ENCODE data around the gene SAMD11. TPM values are rescaled to one million over a fixed set of nuclear protein-coding genes. Genes with fewer than 3 reads are reported as not detected.

The SAMD11 gene
- total and polyA plus RNA-seq, 2 of the 13 experiments (the other 11 are each of a cell fraction or from before 2014, with no cell fraction given): 0.11 TPM; not detected in 1

DNA sequence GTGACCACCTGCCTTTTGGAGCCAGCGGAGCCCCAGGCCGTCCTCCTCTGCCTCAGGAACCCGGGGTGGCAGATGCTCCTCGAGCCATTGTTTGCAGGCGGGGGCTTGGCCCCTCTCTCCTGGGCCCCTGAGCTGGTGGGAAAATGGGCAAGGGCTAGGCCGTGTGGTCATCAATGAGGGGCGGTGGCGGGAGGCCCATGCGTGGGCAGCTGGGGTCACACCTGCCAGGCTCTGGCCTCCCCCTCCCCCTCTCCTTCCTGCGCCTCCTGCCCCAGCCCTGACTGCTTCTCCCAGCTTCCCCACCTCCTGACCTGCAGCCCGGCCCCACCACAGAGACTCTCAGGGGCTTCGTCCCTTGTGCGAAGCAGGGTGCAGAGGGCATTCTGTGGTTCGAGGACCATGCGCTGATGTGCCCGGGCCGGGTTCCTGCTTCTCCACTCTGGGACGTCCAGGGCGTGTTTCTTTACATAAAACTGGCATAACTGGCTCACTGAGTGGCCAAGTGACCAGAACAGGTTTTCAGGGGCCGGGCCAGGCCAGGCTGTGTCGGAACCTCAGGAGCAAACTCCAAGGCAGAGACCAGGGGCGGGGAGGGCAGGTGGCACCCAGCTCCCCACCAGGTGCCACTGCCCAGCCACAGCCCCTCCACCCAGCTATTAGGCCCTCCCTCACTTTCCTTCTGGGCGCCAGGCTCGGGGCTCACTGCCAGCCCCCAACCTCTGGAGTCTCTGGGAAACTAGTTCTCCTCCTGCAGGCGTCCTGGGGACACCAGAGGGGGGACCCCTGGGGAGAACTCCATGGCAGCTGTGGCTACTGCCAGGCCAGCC lies 9.3 kb downstream of the SAMD11 start:
- DNase-seq (ENCODE audit: low spot score): no peak
- no peaks in the 10 kb centered on the region for H3K36me3 ChIP-seq (replicated peaks in 1 of 2; ENCODE audit: control insufficient read depth in 1 of 2, insufficient read depth in 2 of 2, low read length in 2 of 2)
- no peak for ATAC-seq
- no peaks in the 10 kb centered on the region for H3K4me1 ChIP-seq (ENCODE audit: insufficient read depth, low read length)
- H3K4me3 ChIP-seq (replicated peaks in 1 of 3; ENCODE audit: insufficient read depth in 1 of 3, low read depth in 2 of 3, low read length in 3 of 3): no peak overlapping the region
- no peak overlapping the region for H2AFZ ChIP-seq (ENCODE audit: low read length)
- no peaks in the 10 kb centered on the region for H3K79me2 ChIP-seq (ENCODE audit: insufficient read depth, low read length)
- H3K27ac ChIP-seq (ENCODE audit: extremely low read length, insufficient read depth, low read length): no peak overlapping the region
- FAIRE-seq: no peak
- intact Hi-C loops (cut with micrococcal nuclease; ENCODE audit: unreplicated experiment): no loop called here
- no peak overlapping the region for H3K4me2 ChIP-seq (ENCODE audit: low read depth, low read length)
- H3K9ac ChIP-seq (ENCODE audit: insufficient read depth, low read depth, low read length): no peak overlapping the region
- 3% methylated on average over 10 of the region's 25 CpGs for WGBS (ENCODE audit: low lambda C conversion rate)
- TF ChIP-seq CEBPG (CRISPR knock-in tag; IDR thresholded peaks at IDR 0.05): no peak
- TF ChIP-seq, protein P1, sequence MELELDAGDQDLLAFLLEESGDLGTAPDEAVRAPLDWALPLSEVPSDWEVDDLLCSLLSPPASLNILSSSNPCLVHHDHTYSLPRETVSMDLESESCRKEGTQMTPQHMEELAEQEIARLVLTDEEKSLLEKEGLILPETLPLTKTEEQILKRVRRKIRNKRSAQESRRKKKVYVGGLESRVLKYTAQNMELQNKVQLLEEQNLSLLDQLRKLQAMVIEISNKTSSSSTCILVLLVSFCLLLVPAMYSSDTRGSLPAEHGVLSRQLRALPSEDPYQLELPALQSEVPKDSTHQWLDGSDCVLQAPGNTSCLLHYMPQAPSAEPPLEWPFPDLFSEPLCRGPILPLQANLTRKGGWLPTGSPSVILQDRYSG (CRISPR knock-in tag; IDR thresholded peaks at IDR 0.05): no peak
- TF ChIP-seq SRSF4 (IDR thresholded peaks at IDR 0.05; ENCODE audit: low read depth, low read length, poor library complexity, severe bottlenecking): no peak
- no peak for TF ChIP-seq ZSCAN31 (CRISPR knock-in tag; IDR thresholded peaks at IDR 0.05; ENCODE audit: low read depth)
- TF ChIP-seq, protein P2, sequence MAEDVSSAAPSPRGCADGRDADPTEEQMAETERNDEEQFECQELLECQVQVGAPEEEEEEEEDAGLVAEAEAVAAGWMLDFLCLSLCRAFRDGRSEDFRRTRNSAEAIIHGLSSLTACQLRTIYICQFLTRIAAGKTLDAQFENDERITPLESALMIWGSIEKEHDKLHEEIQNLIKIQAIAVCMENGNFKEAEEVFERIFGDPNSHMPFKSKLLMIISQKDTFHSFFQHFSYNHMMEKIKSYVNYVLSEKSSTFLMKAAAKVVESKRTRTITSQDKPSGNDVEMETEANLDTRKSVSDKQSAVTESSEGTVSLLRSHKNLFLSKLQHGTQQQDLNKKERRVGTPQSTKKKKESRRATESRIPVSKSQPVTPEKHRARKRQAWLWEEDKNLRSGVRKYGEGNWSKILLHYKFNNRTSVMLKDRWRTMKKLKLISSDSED (CRISPR knock-in tag; IDR thresholded peaks at IDR 0.05): no peak
- TF ChIP-seq, protein P3, sequence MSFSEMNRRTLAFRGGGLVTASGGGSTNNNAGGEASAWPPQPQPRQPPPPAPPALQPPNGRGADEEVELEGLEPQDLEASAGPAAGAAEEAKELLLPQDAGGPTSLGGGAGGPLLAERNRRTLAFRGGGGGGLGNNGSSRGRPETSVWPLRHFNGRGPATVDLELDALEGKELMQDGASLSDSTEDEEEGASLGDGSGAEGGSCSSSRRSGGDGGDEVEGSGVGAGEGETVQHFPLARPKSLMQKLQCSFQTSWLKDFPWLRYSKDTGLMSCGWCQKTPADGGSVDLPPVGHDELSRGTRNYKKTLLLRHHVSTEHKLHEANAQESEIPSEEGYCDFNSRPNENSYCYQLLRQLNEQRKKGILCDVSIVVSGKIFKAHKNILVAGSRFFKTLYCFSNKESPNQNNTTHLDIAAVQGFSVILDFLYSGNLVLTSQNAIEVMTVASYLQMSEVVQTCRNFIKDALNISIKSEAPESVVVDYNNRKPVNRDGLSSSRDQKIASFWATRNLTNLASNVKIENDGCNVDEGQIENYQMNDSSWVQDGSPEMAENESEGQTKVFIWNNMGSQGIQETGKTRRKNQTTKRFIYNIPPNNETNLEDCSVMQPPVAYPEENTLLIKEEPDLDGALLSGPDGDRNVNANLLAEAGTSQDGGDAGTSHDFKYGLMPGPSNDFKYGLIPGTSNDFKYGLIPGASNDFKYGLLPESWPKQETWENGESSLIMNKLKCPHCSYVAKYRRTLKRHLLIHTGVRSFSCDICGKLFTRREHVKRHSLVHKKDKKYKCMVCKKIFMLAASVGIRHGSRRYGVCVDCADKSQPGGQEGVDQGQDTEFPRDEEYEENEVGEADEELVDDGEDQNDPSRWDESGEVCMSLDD (CRISPR knock-in tag; IDR thresholded peaks at IDR 0.05; ENCODE audit: borderline replicate concordance): no peak
- no peak for TF ChIP-seq ZNF232 (CRISPR knock-in tag; IDR thresholded peaks at IDR 0.05; ENCODE audit: borderline replicate concordance)
- TF ChIP-seq RXRA (CRISPR knock-in tag; IDR thresholded peaks at IDR 0.05): no peak
- no peak for TF ChIP-seq SOX5 (CRISPR knock-in tag; IDR thresholded peaks at IDR 0.05; ENCODE audit: borderline replicate concordance)
- TF ChIP-seq, protein P4, sequence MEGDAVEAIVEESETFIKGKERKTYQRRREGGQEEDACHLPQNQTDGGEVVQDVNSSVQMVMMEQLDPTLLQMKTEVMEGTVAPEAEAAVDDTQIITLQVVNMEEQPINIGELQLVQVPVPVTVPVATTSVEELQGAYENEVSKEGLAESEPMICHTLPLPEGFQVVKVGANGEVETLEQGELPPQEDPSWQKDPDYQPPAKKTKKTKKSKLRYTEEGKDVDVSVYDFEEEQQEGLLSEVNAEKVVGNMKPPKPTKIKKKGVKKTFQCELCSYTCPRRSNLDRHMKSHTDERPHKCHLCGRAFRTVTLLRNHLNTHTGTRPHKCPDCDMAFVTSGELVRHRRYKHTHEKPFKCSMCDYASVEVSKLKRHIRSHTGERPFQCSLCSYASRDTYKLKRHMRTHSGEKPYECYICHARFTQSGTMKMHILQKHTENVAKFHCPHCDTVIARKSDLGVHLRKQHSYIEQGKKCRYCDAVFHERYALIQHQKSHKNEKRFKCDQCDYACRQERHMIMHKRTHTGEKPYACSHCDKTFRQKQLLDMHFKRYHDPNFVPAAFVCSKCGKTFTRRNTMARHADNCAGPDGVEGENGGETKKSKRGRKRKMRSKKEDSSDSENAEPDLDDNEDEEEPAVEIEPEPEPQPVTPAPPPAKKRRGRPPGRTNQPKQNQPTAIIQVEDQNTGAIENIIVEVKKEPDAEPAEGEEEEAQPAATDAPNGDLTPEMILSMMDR (CRISPR knock-in tag; IDR thresholded peaks at IDR 0.05): no peak
- no peak for TF ChIP-seq RFX3 (CRISPR knock-in tag; IDR thresholded peaks at IDR 0.05)
- TF ChIP-seq, protein P5, sequence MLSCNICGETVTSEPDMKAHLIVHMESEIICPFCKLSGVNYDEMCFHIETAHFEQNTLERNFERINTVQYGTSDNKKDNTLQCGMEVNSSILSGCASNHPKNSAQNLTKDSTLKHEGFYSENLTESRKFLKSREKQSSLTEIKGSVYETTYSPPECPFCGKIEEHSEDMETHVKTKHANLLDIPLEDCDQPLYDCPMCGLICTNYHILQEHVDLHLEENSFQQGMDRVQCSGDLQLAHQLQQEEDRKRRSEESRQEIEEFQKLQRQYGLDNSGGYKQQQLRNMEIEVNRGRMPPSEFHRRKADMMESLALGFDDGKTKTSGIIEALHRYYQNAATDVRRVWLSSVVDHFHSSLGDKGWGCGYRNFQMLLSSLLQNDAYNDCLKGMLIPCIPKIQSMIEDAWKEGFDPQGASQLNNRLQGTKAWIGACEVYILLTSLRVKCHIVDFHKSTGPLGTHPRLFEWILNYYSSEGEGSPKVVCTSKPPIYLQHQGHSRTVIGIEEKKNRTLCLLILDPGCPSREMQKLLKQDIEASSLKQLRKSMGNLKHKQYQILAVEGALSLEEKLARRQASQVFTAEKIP (CRISPR knock-in tag; IDR thresholded peaks at IDR 0.05; ENCODE audit: borderline replicate concordance): no peak
- no peak for TF ChIP-seq POLR2A (IDR thresholded peaks at IDR 0.05; ENCODE audit: insufficient read depth in 1 of 2, low read depth in 2 of 2, low read length in 2 of 2)
- TF ChIP-seq ATM (IDR thresholded peaks at IDR 0.05; ENCODE audit: borderline replicate concordance): no peak
- no peak for TF ChIP-seq ETV5 (CRISPR knock-in tag; IDR thresholded peaks at IDR 0.05; ENCODE audit: borderline replicate concordance)
- H4K20me1 ChIP-seq (ENCODE audit: insufficient read depth, low read length): no peaks in the 10 kb centered on the region
- in situ Hi-C loops (cut with HindIII; ENCODE audit: extremely low pct_ligation_motif_present, low pct_unique_long_range_greater_than_20kb): no loop called here
- H3K27me3 ChIP-seq (ENCODE audit: control insufficient read depth in 1 of 2, insufficient read depth in 2 of 2, low read length in 2 of 2): peaks cover 27 to 85% of the 10 kb centered on the region in 2 experiments
- BruUV-seq (replicated peaks): no TSS peak
- ChIA-PET CTCF (ENCODE audit: low intra/inter-chr PET ratio, low total read pairs) (no interaction called here), POLR2A (no interaction called here)
- H3K9me3 ChIP-seq (ENCODE audit: low read length): no peaks in the 10 kb centered on the region

All from HepG2 (cell line).